SK-N-SH (cell line): ENCODE results near the gene ARF5.

Source experiments
- CHD2 ChIP-seq: fragments of 150-350 bp; IDR thresholded peaks from 2 replicates; pipeline ENCODE4 v1.6.1; 2018; ENCODE audit warnings: low read length; ENCODE audit not compliant: partially characterized antibody
- CTCF ChIP-seq: fragments of 200-600 bp; sonication (generic); IDR thresholded peaks from 2 replicates; pipeline ENCODE4 v1.6.1; 2017; ENCODE audit warnings: antibody characterized with exemption, mild to moderate bottlenecking, moderate library complexity
- ELF1 ChIP-seq: IDR thresholded peaks from 2 replicates; pipeline ENCODE4 v1.4.0; 2012
- EZH2phosphoT487 ChIP-seq: fragments of 200-600 bp; sonication (generic); IDR thresholded peaks from 2 replicates; pipeline ENCODE4 v1.6.1; 2017; ENCODE audit warnings: low read depth, mixed run types, mild to moderate bottlenecking, antibody characterized with exemption, moderate library complexity, borderline replicate concordance
- FOXJ3 ChIP-seq: sonication (generic); formaldehyde crosslinking; IDR thresholded peaks from 2 replicates; pipeline ENCODE4 v1.5.1; 2020; ENCODE audit warnings: mild to moderate bottlenecking, missing genetic modification reagents
- GABPA ChIP-seq: IDR thresholded peaks from 2 replicates; pipeline ENCODE4 v1.4.0; 2012; ENCODE audit warnings: low read depth, mild to moderate bottlenecking
- JUND ChIP-seq: IDR thresholded peaks from 2 replicates; pipeline ENCODE4 v1.4.0; 2012
- MAX ChIP-seq: IDR thresholded peaks from 2 replicates; pipeline ENCODE4 v1.4.0; 2012; ENCODE audit warnings: low read depth
- POLR2AphosphoS5 ChIP-seq: IDR thresholded peaks from 2 replicates; pipeline ENCODE4 v1.6.1; 2012; ENCODE audit warnings: low read depth, low read length
- SIN3A ChIP-seq: IDR thresholded peaks from 2 replicates; pipeline ENCODE4 v1.6.1; 2012; ENCODE audit warnings: low read depth, mild to moderate bottlenecking, low read length, moderate library complexity, borderline replicate concordance
- YY1 ChIP-seq: IDR thresholded peaks from 2 replicates; pipeline ENCODE4 v1.4.0; 2012; ENCODE audit warnings: low read depth, mild to moderate bottlenecking

GRCh38 chr7:127571741-127572505 lies 16.3 kb upstream of the ARF5 start:
- TF ChIP-seq ELF1, result no peak
- TF ChIP-seq SIN3A, result no peak
- TF ChIP-seq FOXJ3 (CRISPR knock-in tag), result no peak
- TF ChIP-seq CTCF, result no peak
- no peak for TF ChIP-seq CHD2
- no peak for TF ChIP-seq EZH2phosphoT487
- no peak for TF ChIP-seq GABPA
- TF ChIP-seq MAX, result no peak
- no peak for TF ChIP-seq POLR2AphosphoS5
- TF ChIP-seq YY1, result no peak
- no peak for TF ChIP-seq JUND
